SU-DHL-6 (cell line): ENCODE data around the gene TBC1D22A.

Experiments
- H2AFZ ChIP-seq: fragments of 200-600 bp; sonication (generic); 2 replicates; pipeline ENCODE4 v1.6.1; 2014; ENCODE audit warnings: low read depth, mild to moderate bottlenecking, moderate library complexity, mixed read lengths, antibody characterized with exemption, low read length; ENCODE audit not compliant: severe bottlenecking
- H3F3A ChIP-seq: fragments of 200-600 bp; shearing (Covaris generic); 2 replicates; pipeline ENCODE4 v1.6.0; 2016; ENCODE audit warnings: antibody characterized with exemption, mild to moderate bottlenecking; ENCODE audit not compliant: insufficient read depth
- H3K27ac ChIP-seq: fragments of 200-600 bp; sonication (generic); 2 replicates; pipeline ENCODE4 v1.5.1; 2016; ENCODE audit warnings: low read depth, mild to moderate bottlenecking, low read length, moderate library complexity, mixed read lengths
- H3K27me3 ChIP-seq: fragments of 200-600 bp; sonication (generic), shearing (Covaris generic); 2 replicates; pipeline ENCODE4 v1.6.0; 2014; ENCODE audit warnings: mild to moderate bottlenecking, low read length
- H3K36me3 ChIP-seq: fragments of 200-600 bp; sonication (generic); 2 replicates; pipeline ENCODE4 v1.6.1; 2014; ENCODE audit warnings: mild to moderate bottlenecking, low read length, mixed read lengths
- H3K4me2 ChIP-seq: fragments of 300-600, 200-600 bp; shearing (Covaris generic), sonication (generic); 2 replicates; pipeline ENCODE4 v1.6.0; 2014; ENCODE audit warnings: low read length, low read depth, mild to moderate bottlenecking; ENCODE audit not compliant: poor library complexity, severe bottlenecking
- H3K4me3 ChIP-seq: fragments of 200-600 bp; sonication (generic); 2 replicates; pipeline ENCODE4 v1.5.1; 2014; ENCODE audit warnings: antibody characterized with exemption, low read length, mild to moderate bottlenecking, mixed read lengths; ENCODE audit not compliant: insufficient read depth, poor library complexity, severe bottlenecking
- H3K79me2 ChIP-seq: fragments of 200-600 bp; sonication (generic); 2 replicates; pipeline ENCODE4 v1.6.1; 2014; ENCODE audit warnings: mild to moderate bottlenecking, low read length, moderate library complexity; ENCODE audit not compliant: insufficient read depth
- H3K9ac ChIP-seq: fragments of 200-600 bp; sonication (generic); 2 replicates; pipeline ENCODE4 v1.7.0; 2014; ENCODE audit warnings: mild to moderate bottlenecking, low read length
- H3K9me2 ChIP-seq: fragments of 200-600 bp; sonication (generic); replicated peaks from 2 replicates; pipeline ENCODE4 v1.6.1; 2014; ENCODE audit warnings: low read length; ENCODE audit not compliant: insufficient read depth
- H3K9me3 ChIP-seq: fragments of 200-600 bp; sonication (generic); 2 replicates; pipeline ENCODE4 v1.6.1; 2014; ENCODE audit warnings: low read length, mixed read lengths; ENCODE audit not compliant: insufficient read depth
- H4K20me1 ChIP-seq: fragments of 200-600 bp; sonication (generic); 2 replicates; pipeline ENCODE4 v1.6.1; 2014; ENCODE audit warnings: low read depth, mild to moderate bottlenecking, antibody characterized with exemption, low read length, moderate library complexity, mixed read lengths
- CTCF ChIP-seq: fragments of 200-600 bp; sonication (generic); IDR thresholded peaks from one replicate; pipeline ENCODE4 v1.5.1; 2017; ENCODE audit warnings: antibody characterized with exemption, mild to moderate bottlenecking, low read length, moderate library complexity; ENCODE audit not compliant: insufficient read depth, poor library complexity, severe bottlenecking
- EZH2phosphoT487 ChIP-seq: fragments of 200-600 bp; sonication (generic), shearing (Covaris generic); conservative IDR thresholded peaks from 2 replicates; pipeline ENCODE4 v1.6.1; 2018; ENCODE audit warnings: mild to moderate bottlenecking, antibody characterized with exemption, low read length, moderate library complexity, mixed read lengths

TBC1D22A gene

GRCh38 chr22:46925818-46926217 lies 163.4 kb downstream of the TBC1D22A start:
- Histone ChIP-seq H3K9me2 (no peaks in the 10 kb centered on the region), H3K9ac (no peak overlapping the region), H3K27me3 (no peaks in the 10 kb centered on the region), H3K79me2 (no peaks in the 10 kb centered on the region), H3K4me2 (no peak overlapping the region), H3K27ac (no peak overlapping the region), H3K9me3 (no peaks in the 10 kb centered on the region), H3K36me3 (peaks cover 2% of the 10 kb centered on the region), H2AFZ (no peak overlapping the region), H4K20me1 (no peaks in the 10 kb centered on the region), H3K4me3 (no peak overlapping the region), H3F3A (0 out of 2 replicates have a peak, but pooled peaks cover 3% of the 10 kb centered on the region)
- no peak for TF ChIP-seq EZH2phosphoT487
- no peak for TF ChIP-seq CTCF

GRCh38 chr22:46929046-46929709 lies 166.7 kb downstream of the TBC1D22A start:
- H3F3A ChIP-seq, result 0 out of 2 replicates have a peak, but pooled peaks cover 3% of the 10 kb centered on the region
- no peak overlapping the region for H3K27ac ChIP-seq
- no peaks in the 10 kb centered on the region for H3K9me2 ChIP-seq
- no peaks in the 10 kb centered on the region for H4K20me1 ChIP-seq
- H3K79me2 ChIP-seq, result no peaks in the 10 kb centered on the region
- no peaks in the 10 kb centered on the region; the same call in 1 of the 2 replicates for H3K36me3 ChIP-seq
- TF ChIP-seq EZH2phosphoT487, result no peak
- TF ChIP-seq CTCF, result no peak
- no peak overlapping the region for H3K9ac ChIP-seq
- no peak overlapping the region for H3K4me2 ChIP-seq
- no peaks in the 10 kb centered on the region for H3K9me3 ChIP-seq
- H3K4me3 ChIP-seq, result no peak overlapping the region
- no peaks in the 10 kb centered on the region for H3K27me3 ChIP-seq
- no peak overlapping the region for H2AFZ ChIP-seq

- H3F3A ChIP-seq, result 0 out of 2 replicates have a peak, but pooled peaks cover 3% of the 10 kb centered on the region
- no peak overlapping the region for H3K4me2 ChIP-seq
- H3K9me3 ChIP-seq, result no peaks in the 10 kb centered on the region
- H3K36me3 ChIP-seq, result no peaks in the 10 kb centered on the region; the same call in 1 of the 2 replicates
- no peaks in the 10 kb centered on the region for H3K27me3 ChIP-seq
- no peak overlapping the region for H3K4me3 ChIP-seq
- TF ChIP-seq CTCF (no peak), EZH2phosphoT487 (no peak)
- no peak overlapping the region for H2AFZ ChIP-seq
- H3K27ac ChIP-seq, result no peak overlapping the region
- no peaks in the 10 kb centered on the region for H4K20me1 ChIP-seq
- no peaks in the 10 kb centered on the region for H3K79me2 ChIP-seq
- no peaks in the 10 kb centered on the region for H3K9me2 ChIP-seq
- H3K9ac ChIP-seq, result no peak overlapping the region
Observed at GRCh38 chr22:46929710-46930204, 167.3 kb downstream of the TBC1D22A start.
